ENCODE data around the gene GYS1. TPM values are rescaled to one million over a fixed set of nuclear protein-coding genes. Genes with fewer than 3 reads are reported as not detected.

GYS1 gene
- total RNA-seq, 1 donor from 2014 or later: 50.7 TPM

DNA sequence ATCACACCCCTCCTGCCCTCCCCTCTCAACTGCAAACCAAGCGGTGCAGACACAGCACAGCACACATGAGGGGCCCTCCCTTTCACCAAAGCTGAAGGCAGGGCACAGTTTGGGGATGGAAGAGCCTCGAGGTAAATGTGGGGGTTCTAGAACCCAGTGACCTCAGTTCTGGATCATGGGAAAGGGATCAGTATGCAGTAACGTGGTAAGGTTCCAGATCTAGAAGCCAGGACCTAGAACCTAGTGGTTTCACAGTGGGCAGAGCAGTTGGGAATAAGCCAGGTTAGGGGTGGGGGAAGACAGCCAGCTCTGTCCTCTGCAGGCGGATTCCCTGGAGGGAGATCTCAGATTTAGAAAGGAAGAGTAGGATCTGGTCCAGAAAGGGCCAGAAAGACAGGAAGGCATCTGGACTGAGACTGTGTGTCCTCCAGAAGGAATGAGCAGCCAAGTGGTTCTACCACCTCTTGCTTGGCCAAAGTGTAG is 24.9 kb downstream of the GYS1 start:
- Mint-ChIP-seq H3K9me3 (no peaks in the 10 kb centered on the region), H3K36me3 (ENCODE audit: low read depth) (peaks cover 55% of the 10 kb centered on the region), H3K27me3 (no peaks in the 10 kb centered on the region), H3K4me3 (no peak overlapping the region), H3K4me1 (peaks cover 57% of the 10 kb centered on the region), H3K27ac (no peak overlapping the region)
- TF ChIP-seq, protein P1, sequence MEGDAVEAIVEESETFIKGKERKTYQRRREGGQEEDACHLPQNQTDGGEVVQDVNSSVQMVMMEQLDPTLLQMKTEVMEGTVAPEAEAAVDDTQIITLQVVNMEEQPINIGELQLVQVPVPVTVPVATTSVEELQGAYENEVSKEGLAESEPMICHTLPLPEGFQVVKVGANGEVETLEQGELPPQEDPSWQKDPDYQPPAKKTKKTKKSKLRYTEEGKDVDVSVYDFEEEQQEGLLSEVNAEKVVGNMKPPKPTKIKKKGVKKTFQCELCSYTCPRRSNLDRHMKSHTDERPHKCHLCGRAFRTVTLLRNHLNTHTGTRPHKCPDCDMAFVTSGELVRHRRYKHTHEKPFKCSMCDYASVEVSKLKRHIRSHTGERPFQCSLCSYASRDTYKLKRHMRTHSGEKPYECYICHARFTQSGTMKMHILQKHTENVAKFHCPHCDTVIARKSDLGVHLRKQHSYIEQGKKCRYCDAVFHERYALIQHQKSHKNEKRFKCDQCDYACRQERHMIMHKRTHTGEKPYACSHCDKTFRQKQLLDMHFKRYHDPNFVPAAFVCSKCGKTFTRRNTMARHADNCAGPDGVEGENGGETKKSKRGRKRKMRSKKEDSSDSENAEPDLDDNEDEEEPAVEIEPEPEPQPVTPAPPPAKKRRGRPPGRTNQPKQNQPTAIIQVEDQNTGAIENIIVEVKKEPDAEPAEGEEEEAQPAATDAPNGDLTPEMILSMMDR (IDR thresholded peaks at IDR 0.05): no peak
- CTCF ChIA-PET: interaction anchor here (0.6 to 2.2 kb wide), 3 partner anchors 126 to 180 kb away, joined by 3 to 8 read pairs (median 3); no protein-coding TSS in a partner anchor
- no peak for ATAC-seq (ENCODE audit: low read depth)
- POLR2A ChIA-PET: interaction anchor here (0.6 to 8.1 kb wide), 8 partner anchors 8 to 131 kb away, joined by 3 to 179 read pairs (median 10); partner anchors contain the start of genes BAX, GYS1, NUCB1 and PPP1R15A
- intact Hi-C loops (cut with micrococcal nuclease): loop anchor here (5.0 kb wide), 1 partner anchor 111 kb away; no protein-coding TSS in a partner anchor
- no peak for DNase-seq

DNA sequence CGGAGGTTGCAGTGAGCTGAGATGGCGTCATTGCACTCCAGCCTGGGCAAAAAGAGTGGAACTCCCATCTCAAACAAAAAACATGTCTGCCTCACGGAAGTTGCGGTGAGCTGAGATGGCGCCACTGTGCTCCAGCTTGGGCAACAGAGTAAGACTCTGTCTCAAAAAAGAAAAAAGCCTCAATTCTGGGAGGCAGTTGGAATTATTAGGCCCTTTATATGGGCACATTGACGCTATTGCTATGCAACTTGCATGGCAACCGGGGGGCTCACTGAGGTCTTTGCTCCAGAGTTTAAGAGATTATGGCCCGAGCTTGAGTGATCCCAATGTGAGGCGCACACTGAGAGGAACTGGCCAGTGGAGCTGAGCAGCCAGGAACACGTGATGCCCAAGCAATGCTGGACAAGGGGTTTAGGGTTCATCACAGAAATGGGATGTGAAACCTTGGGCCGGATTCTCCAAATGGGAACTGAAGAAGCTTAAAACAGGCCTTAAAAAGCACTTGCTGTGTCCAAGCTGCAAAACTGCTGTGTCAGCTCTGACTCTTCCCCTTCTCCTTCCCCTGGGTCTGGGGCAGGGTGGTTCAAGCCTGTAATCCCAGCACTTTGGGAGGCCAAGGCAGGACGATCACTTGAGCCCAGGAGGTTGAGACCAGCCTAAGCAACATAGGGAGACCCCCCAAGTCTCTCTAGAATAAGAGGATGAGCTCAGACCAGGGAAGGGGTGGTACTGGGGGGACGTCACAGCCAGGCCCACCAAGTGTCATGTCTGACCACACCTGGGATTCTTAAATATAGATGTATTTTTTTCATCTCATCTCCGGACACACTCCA is 25.5 kb downstream of the GYS1 start:
- H3K4me1 Mint-ChIP-seq: peaks cover 63% of the 10 kb centered on the region
- intact Hi-C loops (cut with micrococcal nuclease): loop anchor here (5.0 kb wide), 1 partner anchor 110 kb away; no protein-coding TSS in a partner anchor
- POLR2A ChIA-PET: interaction anchor here (0.6 to 8.1 kb wide), 11 partner anchors 9 to 327 kb away, joined by 3 to 179 read pairs (median 5); partner anchors contain the start of genes BAX, GYS1, NUCB1 and PPP1R15A

DNA sequence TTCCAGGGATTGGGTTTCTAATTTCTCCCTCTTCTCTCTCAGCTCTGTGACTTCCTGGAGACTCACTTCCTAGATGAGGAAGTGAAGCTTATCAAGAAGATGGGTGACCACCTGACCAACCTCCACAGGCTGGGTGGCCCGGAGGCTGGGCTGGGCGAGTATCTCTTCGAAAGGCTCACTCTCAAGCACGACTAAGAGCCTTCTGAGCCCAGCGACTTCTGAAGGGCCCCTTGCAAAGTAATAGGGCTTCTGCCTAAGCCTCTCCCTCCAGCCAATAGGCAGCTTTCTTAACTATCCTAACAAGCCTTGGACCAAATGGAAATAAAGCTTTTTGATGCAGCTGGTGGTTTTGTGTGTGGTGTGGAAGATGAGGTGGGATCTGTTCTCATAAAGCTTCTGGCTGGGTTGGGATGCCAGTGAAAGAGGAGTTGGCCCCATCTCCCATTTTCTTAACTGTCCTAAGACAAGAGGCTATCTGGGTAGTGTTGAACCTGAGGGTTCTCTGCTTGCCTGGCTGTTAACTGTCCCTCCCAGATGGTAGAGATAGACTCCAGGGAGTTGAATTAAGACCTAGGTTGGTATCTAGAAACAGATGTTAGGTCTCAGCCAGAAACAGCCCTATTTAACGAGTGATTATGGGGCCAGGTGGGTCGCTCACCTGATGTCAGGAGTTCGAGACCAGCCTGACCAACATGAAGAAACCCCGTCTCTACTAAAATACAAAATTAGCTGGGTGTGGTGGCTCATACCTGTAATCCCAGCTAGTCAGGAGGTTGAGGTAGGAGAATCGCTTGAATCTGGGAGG is 26.4 kb downstream of the GYS1 start:
- no peaks in the 10 kb centered on the region for H3K9me3 Mint-ChIP-seq
- H3K27ac Mint-ChIP-seq: peak overlapping the region; percentile 99
- H3K4me1 Mint-ChIP-seq: peaks cover 71% of the 10 kb centered on the region
- intact Hi-C loops (cut with micrococcal nuclease): loop anchor here (5.0 kb wide), 1 partner anchor 109 kb away; no protein-coding TSS in a partner anchor
- DNase-seq (no peak), ATAC-seq (ENCODE audit: low read depth) (no peak)
- H3K27me3 Mint-ChIP-seq: no peaks in the 10 kb centered on the region
- ChIA-PET CTCF (interaction anchor here (1.0 to 2.2 kb wide), 3 partner anchors 124 to 178 kb away, joined by 3 to 8 read pairs (median 7); no protein-coding TSS in a partner anchor), POLR2A (interaction anchor here (0.6 to 8.1 kb wide), 16 partner anchors 10 to 348 kb away, joined by 3 to 179 read pairs (median 5); partner anchors contain the start of genes BAX, GYS1, NUCB1 and PPP1R15A)
- H3K4me3 Mint-ChIP-seq: peak overlapping the region; percentile 99
- peaks cover 53% of the 10 kb centered on the region for H3K36me3 Mint-ChIP-seq (ENCODE audit: low read depth)
- TF ChIP-seq, protein P1 (IDR thresholded peaks at IDR 0.05): no peak

More for the DNA sequence above, 25.5 kb downstream of the GYS1 start:
- Mint-ChIP-seq H3K27me3 (no peaks in the 10 kb centered on the region), H3K36me3 (ENCODE audit: low read depth) (peaks cover 51% of the 10 kb centered on the region), H3K27ac (peak overlapping the region; percentile 99), H3K4me3 (peak overlapping the region; percentile 99), H3K9me3 (no peaks in the 10 kb centered on the region)
- CTCF ChIA-PET: interaction anchor here (0.6 to 2.2 kb wide), 4 partner anchors 125 to 179 kb away, joined by 3 to 8 read pairs (median 5); no protein-coding TSS in a partner anchor
- ATAC-seq (ENCODE audit: low read depth) (no peak), DNase-seq (no peak)
- TF ChIP-seq, protein P1 (IDR thresholded peaks at IDR 0.05): no peak

DNA sequence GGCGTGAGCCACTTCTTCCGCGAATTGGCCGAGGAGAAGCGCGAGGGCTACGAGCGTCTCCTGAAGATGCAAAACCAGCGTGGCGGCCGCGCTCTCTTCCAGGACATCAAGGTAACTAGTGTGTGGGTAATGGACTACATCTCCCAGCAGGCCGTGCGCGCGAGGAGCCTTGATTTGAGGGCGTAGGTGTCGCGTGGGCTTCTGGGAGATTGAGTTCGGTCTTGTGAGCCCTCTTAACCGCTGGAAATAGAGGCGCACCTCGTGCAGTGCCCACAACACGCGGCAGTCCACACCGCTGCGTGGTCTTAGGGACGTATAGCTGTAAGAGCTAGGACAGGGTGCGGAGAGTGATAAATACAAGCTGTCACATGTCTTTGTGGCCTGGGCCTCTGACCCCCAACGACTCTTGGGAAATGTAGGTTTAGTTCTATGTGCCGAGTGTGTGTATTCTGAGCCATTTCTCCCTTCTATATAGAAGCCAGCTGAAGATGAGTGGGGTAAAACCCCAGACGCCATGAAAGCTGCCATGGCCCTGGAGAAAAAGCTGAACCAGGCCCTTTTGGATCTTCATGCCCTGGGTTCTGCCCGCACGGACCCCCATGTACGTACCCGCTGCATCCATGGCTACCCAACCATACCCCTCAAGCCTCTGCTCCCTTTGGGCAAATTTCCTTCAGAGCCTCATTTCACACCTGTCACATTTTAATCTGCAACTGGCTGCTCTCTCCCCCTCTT is 27.1 kb downstream of the GYS1 start:
- Mint-ChIP-seq H3K4me3 (peak overlapping the region; percentile 99), H3K36me3 (ENCODE audit: low read depth) (peaks cover 55% of the 10 kb centered on the region), H3K27ac (peak overlapping the region; percentile 99), H3K4me1 (peaks cover 72% of the 10 kb centered on the region), H3K9me3 (no peaks in the 10 kb centered on the region), H3K27me3 (no peaks in the 10 kb centered on the region)
- TF ChIP-seq, protein P1 (IDR thresholded peaks at IDR 0.05): no peak
- DNase-seq (peak; percentile 79), ATAC-seq (ENCODE audit: low read depth) (peak; percentile 62)
- intact Hi-C loops (cut with micrococcal nuclease): loop anchor here (1.0 to 5.0 kb wide), 7 partner anchors 10 to 625 kb away; partner anchors contain the start of genes BAX, DBP and PRR12
- CTCF ChIA-PET: interaction anchor here (0.5 to 2.2 kb wide), 4 partner anchors 123 to 581 kb away, joined by 3 to 8 read pairs (median 6); no protein-coding TSS in a partner anchor
- POLR2A ChIA-PET: interaction anchor here (0.6 to 8.1 kb wide), 18 partner anchors 8 to 347 kb away, joined by 3 to 179 read pairs (median 5); partner anchors contain the start of genes BAX, BCAT2, DHDH and GYS1

Measured in activated B cell treated with CpG ODN at 0.5 μM for 24 hours (primary cell).